Activated CD4-positive, CD25-positive, alpha-beta regulatory T cell treated with anti-CD3 and anti-CD28 coated beads, Interleukin-2, amount 50 U/mL, for 24 hours (primary cell): ENCODE measurements around the gene TTLL5.

ENCODE experiments used
- ATAC-seq, 2 donors: fragments of 150-1000 bp; cut with Tn5 transposase; one replicate each; pipeline ENCODE4 v1.10.0; 2021; ENCODE audit warnings: mild to moderate bottlenecking in 1 of 2, moderate library complexity in 1 of 2

Gene TTLL5

DNA sequence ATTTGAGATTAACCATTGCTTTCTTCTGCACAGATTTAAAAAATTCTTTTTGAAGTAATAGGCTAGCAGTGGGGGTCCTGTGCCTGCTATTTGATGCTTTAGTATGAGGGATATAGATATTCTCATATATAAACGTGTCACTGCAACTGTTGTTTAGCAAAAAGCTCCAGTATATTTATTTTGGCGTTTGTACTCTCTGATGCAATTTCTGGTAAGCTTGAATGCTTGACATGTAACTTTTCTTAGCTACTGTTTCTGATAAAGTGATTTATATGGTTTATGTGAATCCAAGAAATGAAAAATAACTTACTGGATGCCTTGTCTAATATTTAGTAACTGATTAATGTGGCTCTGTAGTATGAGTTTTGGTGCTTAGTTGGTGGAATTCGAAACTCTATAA is 77.1 kb downstream of the TTLL5 start:
- ATAC-seq, result no peak

DNA sequence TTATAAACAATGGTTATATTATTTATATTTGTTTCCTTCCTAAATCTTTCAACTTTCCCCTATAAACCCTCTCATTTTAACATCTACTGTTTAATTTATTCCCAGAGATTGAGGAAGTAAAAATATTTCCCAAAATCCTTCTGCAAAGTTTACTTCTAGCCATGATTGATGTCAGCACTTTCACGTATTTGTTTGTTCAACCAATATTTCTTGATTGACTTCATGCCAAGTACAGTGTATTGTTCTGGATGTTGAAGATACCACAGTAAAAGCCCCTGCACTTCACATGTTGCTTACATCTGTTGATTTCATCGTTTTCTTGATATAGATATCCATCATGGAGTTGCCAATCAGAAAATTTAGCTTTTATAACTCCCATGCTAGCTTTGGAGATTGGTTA is 81.8 kb downstream of the TTLL5 start:
- ATAC-seq, result no peak

DNA sequence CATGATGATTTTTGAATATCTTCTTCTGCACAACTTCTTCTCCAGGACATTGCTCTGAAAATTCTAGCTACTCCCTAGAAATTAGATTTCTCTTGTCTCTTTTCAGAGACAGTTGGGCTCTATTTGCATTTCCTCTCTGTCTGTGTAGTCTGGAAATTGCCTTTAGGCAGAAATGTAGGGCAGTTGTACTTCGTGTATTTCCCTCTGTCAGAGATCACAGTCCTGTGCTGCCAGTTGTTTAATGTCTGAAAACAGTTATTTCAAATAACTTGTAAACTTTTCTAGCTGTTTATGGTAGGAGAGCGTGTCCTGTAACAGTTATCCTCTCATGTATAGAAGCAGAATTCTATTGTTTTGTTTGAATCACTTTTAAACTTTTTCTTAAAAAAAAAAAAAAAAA is 86.9 kb downstream of the TTLL5 start:
- ATAC-seq, result no peak

DNA sequence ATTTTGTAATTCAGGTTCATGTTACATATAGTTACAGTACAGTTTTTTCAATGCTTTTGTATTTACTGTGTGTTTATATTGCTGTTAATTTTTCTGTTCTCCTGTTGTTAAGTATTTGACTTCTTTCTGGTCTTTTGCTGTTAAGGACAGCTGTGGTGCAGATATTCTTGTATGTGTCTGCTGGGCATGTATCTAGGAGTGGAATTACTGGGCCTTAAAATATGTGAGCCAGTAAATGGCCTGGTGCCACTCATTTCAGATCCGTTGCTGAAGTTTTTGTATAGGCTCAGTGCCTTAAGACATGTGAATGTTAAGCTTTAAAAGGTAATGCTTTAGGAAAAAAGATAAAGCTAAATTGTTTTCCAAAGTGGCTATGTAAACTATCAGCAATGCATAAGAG is 87.3 kb downstream of the TTLL5 start:
- ATAC-seq, result no peak

DNA sequence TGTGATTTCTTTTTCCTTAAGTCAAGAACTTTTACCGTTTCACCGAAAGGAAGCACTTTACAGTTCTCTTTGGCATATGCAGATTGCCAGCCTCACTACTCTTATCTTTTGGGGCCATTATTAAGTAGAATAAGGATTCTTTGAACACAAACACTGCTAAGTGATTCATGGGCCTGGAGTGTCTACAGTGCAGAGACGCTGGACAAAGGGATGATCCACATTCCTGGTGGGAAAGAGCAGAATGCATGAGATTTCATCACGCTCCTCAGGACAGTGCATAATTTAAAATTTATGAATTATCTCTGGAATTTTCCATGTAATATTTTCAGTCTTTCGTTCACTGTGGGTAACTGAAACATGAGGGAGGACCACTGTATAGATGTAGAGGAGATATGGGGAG is 90.2 kb downstream of the TTLL5 start:
- no peak for ATAC-seq

DNA sequence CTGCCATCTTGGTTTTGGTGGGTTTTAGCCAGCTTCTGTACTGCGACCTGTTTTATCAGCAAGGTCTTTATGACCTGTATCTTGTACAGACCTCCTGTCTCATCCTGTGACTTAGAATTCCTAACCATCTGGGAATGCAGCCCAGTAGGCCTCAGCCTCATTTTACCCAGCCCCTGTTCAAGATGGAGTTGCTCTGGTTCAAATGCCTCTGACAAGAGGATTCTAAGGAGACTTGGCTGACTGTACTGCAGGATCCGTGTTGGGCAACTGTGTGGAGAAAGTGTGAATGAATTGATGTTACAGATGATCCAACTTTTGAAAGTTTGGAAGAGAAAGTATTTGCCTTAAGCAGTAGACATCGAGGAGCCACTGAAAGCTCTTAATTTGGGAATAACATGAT is 91.0 kb downstream of the TTLL5 start:
- no peak for ATAC-seq

DNA sequence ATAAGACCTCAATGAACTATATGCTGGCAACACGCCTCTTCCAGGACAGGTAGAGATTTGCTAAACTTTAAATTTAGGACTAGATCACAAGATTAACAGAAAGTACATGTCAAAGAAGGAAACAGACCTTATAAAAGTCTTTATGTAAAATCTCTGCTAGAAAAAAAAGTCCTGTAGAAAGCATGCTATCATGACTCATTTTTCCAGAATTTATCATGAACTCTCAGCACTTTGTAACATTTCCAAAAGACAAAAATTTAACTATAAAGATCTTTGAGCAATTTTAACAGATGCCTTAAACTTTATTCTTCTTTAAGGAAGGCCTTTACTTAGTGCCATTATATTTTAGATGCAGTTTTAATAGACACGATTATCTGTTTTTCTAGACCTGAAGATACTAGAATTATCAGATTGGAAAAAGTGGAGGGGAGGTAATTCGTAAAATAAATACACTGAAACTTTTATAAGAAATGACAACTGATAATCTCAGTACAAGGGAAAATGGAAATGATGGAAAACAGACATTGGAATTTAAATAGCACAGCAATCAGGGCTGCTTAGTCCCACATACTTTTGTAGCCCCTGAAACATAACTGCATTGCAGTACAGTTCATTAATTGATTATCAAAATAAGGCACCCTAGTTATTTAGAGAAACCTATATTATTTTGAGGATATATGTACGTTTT is 92.0 kb downstream of the TTLL5 start:
- ATAC-seq, result no peak

DNA sequence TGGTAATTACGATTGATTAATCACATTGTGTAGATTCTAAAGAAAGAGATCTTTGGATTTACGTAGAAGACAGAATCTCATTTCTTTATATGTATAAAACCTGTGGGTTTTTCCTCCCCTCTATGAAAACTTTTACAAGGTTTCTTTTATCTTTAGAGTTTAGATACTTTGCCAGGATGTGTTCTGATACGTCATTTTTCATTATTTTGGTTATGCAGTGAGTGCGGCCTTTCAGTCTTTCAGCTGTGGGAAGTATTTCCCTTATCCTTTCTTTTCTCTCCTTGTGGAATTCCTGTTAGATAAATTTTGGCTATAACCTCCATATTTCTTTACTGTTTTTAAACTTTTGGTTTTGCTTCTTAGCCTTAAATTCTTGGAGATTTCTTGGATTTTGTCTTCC is 92.7 kb downstream of the TTLL5 start:
- ATAC-seq, result no peak

DNA sequence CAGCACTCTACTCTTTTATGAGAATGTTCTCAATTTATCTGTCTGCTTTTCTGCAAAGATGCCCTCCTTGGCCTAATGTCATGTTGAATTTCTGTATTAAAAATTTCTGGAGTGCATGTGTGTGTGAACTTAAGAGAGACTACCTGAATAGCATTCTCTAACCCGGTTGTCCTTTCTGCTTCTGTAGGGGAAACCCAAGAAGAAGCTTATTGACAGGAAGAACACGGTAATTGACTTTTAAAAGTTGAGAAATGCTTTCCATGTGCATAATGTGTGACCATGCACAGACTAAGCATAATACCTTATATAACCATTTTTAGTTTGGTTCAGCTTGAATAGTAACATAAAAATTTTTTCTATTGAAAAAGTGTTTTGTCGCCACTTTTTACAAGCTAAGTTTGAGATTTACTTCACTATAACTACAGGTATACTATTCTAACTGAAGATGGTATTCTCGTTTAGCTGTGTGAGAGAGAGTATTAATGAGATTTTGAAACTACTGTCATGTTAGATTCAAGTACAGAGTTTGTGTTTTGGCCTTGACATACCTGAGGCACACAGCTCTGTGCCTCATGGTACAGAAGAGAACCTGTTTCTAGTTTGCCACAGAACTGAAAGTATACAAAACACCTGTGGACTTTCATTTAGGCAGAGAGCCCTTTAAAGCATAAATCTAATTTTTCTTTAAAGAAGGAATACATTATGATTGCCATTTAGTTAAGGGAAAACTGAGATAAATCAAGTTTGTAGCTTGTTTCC is 96.8 kb downstream of the TTLL5 start:
- ATAC-seq, result peak in 1 of 2 donors; percentile 44

DNA sequence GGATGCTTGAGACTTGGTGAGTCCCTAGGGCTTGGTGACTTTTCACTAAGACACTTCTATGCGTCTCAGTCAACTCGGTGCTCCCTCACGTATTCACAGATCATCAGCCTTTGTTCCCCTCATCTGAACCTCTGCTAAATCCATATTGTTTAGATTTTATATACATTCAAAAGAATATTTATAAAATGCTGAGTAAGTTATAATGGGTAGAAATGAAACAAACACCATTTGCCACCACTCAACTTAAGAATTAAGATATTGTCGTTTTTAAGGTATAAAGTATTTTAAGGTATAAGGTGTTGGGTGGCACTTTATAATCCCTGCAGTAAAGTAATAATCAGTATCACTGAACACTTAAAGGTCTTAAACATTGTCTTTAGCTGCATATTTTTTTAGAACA is 103.0 kb downstream of the TTLL5 start:
- no peak for ATAC-seq

DNA sequence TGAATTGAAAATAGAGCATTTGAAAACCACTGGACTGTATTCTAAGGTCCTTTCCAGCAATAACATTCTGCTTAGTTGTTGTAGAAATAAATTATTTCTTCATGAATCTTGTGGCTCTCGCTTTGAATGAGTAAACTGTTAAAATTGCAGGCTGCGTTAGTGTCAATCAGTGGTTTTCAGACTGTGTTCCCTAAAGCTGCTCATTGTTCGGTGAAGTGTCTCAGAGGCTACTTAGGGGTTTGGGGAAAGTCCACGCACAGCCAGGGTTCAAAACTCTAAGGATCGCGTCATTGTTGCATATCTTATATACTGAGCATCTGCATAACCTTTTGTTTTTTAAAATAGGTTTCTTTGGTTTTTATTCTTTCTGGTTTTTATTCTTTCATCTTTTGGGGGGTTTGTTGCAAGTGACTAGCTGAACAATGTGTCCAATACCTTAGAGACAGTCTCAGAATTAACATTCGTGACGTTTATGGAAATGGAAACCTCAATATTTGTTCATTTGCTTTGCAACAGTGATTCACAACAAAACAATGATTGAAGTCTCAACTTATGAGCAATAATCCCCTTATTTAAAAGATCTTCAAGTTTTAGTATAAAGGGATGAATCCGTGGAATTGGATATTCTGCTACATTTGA is 108.1 kb downstream of the TTLL5 start:
- ATAC-seq, result no peak

DNA sequence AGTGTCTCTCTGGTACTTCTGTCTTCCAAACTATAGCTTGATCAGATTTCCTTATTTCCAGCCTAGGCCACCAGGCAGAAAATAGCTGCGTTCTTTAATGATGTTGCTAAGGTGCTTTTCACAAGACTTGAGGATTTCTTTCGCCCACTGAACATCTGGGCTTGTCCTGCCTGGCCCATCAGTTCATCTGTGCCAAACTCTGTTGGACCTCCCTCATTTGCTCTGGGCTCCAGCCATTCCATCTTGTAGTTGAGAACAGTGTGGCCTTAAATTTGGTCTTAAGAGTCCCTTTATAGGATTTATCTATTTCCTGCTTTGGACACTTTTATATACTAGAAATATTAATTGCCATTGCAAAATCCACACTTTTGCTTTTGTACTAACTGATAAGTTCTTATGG is 109.6 kb downstream of the TTLL5 start:
- no peak for ATAC-seq

DNA sequence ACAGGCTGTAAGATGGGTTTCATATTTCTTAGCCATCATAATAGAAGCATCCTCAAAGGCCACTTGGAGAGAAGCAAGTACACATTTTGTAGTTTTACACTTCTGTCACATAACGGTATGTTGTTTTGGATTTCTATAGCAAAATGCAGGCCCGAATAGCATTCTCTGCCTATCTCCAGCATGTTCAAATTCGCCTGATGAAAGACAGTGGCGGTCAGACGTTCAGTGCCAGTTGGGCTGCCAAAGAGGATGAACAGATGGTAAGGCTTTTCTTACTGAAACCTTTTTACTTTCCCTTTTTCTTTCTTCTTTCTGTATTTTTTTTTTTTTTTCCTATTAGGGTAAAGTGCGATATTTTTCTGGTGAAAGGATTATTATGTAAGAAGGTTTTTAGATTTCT is 110.5 kb downstream of the TTLL5 start:
- no peak for ATAC-seq

DNA sequence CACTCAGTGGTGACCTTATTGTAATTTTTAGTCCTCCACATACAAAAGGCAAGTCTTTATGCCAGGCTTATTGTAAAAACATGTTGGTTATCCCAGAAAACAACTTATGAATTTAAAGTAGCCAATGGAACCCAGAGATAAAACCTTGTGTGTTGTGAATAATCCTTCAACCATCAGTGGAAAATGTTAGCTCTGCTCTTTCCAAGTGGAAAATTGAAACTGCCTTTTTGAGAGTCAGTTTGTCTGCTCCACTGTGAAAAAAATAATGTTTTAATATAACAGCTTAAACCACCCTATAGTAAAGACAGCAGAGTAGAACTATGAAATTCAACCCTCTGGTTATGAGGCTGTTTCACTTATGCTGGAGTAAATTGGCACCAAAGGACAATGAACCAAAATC is 112.0 kb downstream of the TTLL5 start:
- ATAC-seq, result no peak

DNA sequence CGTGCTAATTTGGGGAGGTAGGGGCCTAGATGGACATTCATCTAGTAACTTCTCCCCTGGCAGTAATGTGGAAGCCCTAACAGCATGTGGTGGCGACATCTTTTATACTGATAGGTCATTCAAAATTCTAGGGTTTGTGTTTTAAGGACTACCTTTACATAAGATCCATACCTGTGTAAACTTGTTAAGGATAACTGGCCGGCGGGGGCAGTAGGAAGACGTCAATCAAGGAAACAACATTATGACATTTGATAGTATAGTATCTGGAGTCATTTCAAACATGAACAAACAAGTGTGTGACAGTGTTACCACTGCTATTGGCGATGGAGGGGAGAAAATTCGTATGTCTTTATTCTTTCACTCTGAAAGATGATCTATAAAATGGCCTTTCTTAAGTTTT is 120.0 kb downstream of the TTLL5 start:
- ATAC-seq, result no peak

DNA sequence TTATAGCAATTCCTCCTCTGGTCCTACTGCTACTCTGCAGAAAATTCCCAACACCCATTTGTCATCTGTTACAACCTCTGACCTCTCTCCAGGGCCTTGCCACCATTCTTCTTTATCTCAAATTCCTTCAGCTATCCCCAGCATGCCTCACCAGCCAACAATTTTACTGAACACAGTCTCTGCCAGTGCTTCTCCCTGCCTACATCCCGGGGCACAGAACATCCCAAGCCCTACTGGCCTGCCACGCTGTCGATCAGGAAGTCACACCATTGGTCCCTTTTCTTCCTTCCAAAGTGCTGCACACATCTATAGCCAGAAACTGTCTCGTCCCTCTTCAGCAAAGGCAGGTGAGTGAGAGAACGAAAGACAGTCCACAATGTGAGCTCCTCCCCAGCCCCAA is 122.1 kb downstream of the TTLL5 start:
- ATAC-seq, result no peak

DNA sequence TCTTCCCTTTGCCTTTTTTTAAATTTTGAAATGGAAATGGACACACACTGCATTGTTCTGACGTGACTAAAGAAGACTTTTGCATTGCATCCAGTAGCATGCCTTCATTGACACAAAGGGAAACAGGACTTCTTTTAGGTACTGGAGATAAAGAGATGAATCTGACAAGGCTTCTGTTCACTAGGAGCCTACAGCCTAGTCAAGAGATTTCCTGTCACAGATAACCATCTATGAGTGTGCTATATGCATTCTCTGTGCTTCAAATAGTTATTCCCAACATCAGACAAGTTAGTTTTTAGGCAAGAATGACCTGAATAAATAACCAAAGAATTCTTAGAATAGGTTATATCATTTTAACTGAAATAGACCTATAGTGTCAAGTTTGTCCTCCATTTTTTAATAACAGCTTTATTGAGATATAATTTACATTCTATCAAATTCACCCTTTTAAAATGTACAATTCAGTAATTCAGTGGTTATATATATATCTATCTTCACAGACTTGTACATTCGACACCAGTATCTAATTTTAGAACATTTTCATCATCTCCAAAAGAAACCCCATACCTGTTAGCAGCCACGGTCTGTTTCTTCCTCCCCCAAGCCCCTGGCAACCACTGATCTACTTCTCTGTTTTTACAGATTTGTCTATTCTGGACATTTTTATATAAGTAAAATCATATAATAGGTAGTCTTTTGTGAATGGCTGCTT is 122.7 kb downstream of the TTLL5 start:
- ATAC-seq, result no peak

DNA sequence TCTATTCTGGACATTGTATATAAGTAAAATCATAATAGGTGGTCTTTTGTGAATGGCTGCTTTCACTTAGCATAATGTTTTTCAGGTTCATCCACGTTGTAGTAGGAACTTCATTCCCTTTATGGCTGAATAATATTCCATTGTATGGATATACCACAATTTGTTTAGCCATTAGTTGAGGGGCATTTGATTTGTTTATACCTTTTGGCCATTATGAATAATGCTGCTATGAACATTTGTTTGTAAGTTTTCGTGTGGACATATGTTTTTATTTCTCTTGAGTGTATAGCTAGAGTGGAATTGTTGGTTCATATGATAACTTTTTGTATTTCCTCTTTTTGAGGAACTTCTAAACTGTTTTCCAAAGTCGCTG is 123.3 kb downstream of the TTLL5 start:
- no peak for ATAC-seq

DNA sequence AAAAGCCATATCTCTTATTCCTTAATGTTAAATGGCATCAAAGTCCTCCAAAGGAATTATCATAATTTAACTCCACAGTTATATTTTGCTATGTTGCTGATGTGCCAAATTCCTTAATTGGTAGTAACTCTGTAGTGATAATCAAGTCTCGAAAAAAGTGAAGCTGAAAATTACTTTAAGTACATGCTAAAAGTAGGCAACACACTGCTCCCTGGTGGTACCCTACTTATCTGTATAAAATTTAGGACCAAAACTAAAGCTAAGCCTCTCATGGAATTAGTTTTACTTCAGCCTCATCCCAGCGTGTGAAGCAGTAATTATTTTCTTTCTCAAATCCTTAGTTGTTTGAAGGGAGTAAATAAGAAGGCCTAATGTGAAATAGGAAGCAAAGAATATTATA is 132.8 kb downstream of the TTLL5 start:
- ATAC-seq, result no peak

DNA sequence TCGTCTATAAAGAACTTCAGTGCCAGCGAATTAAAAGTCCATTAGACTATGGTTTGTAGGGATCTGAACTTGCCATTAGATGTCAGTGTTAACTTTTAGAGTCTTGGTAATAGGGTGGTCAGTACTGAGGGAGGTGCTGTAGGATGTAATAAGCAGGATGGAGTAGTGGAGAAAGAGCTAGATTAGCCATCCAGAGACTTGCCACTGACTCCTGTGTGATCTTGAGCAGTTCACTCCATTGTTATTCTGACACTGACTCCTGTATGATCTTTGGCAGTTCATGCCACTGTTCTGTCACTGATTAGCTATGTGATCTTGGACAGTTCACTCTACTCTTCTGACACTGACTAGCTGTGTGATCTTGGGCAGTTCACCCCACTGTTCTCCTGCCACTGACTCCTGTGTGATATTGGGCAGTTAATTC is 133.6 kb downstream of the TTLL5 start:
- no peak for ATAC-seq

DNA sequence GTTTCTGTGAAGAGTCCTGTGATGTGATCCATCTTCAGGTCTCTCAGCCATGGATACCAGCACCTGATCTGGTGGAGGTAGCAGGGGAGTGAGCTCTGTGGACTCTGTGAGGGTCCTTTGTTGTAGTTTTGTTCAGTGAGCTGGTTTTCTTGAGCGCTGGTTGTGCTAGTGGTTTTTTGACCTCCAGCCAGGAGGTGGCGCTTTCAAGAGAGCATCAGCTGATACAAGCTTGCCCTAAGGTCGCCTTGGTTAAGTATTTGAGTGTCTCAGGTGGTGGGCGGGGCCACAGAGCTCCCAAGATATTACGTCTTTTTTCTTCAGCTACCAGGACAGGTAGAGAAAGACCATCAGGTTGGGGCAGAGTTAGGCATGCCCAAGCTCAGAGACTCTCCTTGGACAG is 139.7 kb downstream of the TTLL5 start:
- ATAC-seq, result no peak

DNA sequence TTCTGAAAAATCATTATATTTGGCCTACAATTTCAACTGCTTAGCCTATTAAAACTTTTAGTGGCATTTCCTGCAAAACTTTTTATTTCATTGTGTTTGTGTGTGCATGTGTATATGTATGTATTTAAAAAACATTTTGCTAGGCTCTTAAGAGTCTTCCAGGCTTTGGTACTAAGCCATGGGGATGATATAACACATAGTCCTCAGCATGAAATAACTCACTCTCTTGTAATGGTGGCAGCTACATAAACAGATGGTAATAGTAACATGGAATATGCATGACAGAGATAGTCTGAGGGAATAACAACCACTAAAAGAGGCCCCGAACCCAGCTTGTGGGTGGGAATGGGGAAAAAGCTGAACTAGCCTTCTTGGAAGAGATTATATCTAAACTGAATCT is 141.4 kb downstream of the TTLL5 start:
- ATAC-seq, result no peak

DNA sequence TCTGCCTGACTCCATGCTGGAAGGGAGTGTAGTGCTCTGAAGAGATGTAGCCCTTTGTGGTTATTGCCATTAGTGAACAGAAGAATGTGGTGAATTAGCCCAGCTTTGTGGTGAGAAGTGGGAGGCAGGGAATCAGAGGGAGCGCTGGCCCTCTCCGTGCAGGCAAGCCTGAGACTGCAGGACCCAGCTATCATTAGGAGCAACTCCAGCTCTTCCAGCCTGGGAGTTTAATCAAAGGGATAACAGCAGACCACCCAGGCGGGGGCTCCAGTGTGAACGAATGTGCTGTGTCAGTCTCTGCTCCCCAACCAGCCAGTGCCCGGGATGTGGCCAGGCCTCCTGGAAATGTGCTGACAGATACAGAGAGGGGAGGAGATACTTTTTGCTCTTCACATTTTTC is 142.7 kb downstream of the TTLL5 start:
- no peak for ATAC-seq
